Adipocyte (in vitro differentiated cells): ENCODE measurements around the gene SUSD3.
A peak's percentile ranks its signal among the peaks of the same experiment; 100 is the strongest.
"Not testable (repeated sequence)": the region's sequence is repeated elsewhere in the genome, so short reads cannot be mapped to it uniquely, and the experiment has no call there.

Source experiments
- DNase-seq: peaks from one replicate; pipeline ENCODE4 v3.0.0-alpha.2; 2015; ENCODE audit warnings: low read depth
- H3K27me3 ChIP-seq: replicated peaks from 2 replicates; pipeline ENCODE4 v1.7.0; 2013; ENCODE audit warnings: mild to moderate bottlenecking, low read length, moderate library complexity; ENCODE audit not compliant: control insufficient read depth, insufficient read depth
- H3K36me3 ChIP-seq: 2 replicates; pipeline ENCODE4 v1.7.0; 2013; ENCODE audit warnings: low read length, mild to moderate bottlenecking, moderate library complexity; ENCODE audit not compliant: control insufficient read depth, insufficient read depth, severe bottlenecking
- H3K4me1 ChIP-seq: 2 replicates; pipeline ENCODE4 v1.7.0; 2013; ENCODE audit warnings: mild to moderate bottlenecking, low read length, moderate library complexity; ENCODE audit not compliant: control insufficient read depth, insufficient read depth
- H3K4me3 ChIP-seq: 2 replicates; pipeline ENCODE4 v1.7.0; 2013; ENCODE audit warnings: mild to moderate bottlenecking, low read length, moderate library complexity
- H3K9ac ChIP-seq: 2 replicates; pipeline ENCODE4 v1.7.0; 2013; ENCODE audit warnings: mild to moderate bottlenecking, low read length, moderate library complexity
- H3K9me3 ChIP-seq: 2 replicates; pipeline ENCODE4 v1.7.0; 2013; ENCODE audit warnings: mild to moderate bottlenecking, low read length, moderate library complexity; ENCODE audit not compliant: control insufficient read depth

The SUSD3 gene

DNA sequence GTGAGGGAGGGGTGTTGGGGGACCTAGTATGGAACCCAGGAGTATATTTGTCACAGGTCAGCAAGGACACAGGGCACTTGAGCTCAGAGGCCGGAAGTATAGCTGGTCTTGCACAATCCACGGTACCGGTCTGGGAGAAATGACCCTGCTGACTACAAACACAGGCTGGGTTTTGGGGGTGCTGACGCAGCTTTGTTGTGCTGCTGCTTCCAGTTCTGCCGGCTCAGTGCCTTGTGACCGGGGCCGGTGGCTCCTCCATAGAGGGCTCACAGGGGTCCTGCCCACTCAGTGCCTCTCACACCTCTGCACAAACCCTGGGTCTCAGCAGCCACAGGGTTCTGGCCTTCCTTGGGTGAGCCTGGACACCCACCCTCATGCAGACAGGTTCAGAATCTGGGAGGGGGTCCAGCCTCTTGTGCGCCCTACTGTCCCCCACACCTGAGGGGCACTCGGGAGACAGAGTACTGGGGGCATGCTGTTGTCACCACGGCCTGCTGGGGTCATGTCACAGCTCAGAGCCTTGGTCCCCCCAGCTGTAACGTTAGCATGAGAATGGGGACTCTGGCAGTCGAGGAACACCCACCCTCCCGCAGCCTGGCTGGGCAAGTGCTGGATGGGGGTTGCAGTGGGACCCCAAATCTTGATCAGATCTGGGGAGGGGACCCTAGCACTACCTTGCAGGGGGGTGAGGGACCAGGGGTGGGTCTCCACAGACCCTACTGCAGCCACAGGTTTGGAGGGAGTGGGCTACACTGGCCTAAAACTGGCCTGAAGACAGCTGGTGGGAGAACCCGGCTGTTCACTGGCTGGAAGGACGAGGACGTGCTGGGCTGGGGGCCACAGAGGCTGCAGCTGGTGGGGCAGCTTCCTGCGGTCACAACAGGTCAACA lies 57.8 kb downstream of the SUSD3 start:
- Histone ChIP-seq H3K9ac (peak overlapping the region; percentile 61), H3K27me3 (no peaks in the 10 kb centered on the region), H3K36me3 (peaks cover 14% of the 10 kb centered on the region), H3K9me3 (no peaks in the 10 kb centered on the region), H3K4me3 (no peak overlapping the region), H3K4me1 (peaks cover 20% of the 10 kb centered on the region)
- DNase-seq: peak; percentile 39

DNA sequence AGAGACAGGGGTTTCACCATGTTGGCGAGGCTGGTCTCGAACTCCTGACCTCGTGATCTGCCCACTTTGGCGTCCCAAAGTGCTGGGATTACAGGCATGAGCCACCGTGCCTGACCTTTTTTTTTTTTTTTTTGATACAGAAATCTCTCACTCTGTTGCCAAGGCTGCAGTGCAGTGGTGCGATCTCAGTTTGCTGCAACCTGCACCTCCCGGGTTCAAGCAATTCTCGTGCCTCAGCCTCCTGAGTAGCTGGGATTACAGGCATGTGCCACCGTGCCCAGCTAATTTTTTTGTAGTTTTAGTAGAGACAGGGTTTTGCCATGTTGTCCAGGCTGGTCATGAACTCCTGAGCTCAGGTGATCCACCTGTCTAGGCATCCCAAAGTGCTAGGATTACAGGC lies 59.0 kb downstream of the SUSD3 start:
- DNase-seq, H3K9me3 ChIP-seq, H3K27me3 ChIP-seq, H3K4me3 ChIP-seq, H3K9ac ChIP-seq: not testable (repeated sequence)
- H3K4me1 ChIP-seq: peaks cover 20% of the 10 kb centered on the region
- H3K36me3 ChIP-seq: peaks cover 18% of the 10 kb centered on the region

DNA sequence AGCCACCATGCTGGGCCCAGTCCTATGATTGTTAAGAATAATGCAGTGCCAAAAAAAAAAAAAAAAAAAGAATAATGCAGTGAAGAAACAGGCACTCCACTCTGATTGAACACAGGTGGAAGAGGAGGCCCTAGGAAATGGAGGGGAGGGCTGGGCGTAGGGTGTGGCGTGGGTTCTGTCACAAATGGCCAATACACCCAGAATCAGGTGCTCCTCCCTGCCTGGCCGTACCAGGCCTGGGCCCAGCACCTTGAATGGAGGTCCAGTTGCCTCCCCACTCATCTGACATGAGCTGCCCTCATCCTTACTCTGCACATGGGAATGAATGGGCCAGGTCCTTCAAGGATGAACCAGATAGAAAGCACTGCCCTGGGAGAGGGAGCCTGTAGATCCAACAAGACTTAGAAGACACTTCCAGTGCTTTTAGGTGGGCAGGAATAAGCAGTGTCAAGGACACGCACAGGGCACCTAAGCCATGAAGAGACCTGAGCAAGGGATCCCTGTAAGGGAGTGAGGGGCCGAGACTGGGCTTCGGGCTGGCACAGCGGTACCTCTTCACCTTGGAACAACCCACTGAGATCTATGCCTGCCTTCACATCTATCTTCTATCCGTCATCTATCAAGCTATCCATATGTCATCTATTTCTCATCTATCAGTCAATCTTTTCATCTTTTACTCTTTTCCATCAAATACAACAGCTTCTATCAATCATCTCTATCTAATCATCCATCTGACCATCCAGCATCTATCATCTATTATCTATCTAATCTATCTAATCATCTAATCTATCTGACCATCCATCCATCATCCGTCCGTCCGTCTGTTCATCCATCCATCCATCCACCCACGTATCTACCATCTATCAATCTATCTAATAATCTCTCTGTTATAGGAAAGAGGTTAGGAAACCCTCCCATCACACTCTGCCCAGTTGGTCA lies 59.7 kb downstream of the SUSD3 start:
- no peak overlapping the region for H3K9ac ChIP-seq
- DNase-seq: no peak
- H3K27me3 ChIP-seq: no peaks in the 10 kb centered on the region

DNA sequence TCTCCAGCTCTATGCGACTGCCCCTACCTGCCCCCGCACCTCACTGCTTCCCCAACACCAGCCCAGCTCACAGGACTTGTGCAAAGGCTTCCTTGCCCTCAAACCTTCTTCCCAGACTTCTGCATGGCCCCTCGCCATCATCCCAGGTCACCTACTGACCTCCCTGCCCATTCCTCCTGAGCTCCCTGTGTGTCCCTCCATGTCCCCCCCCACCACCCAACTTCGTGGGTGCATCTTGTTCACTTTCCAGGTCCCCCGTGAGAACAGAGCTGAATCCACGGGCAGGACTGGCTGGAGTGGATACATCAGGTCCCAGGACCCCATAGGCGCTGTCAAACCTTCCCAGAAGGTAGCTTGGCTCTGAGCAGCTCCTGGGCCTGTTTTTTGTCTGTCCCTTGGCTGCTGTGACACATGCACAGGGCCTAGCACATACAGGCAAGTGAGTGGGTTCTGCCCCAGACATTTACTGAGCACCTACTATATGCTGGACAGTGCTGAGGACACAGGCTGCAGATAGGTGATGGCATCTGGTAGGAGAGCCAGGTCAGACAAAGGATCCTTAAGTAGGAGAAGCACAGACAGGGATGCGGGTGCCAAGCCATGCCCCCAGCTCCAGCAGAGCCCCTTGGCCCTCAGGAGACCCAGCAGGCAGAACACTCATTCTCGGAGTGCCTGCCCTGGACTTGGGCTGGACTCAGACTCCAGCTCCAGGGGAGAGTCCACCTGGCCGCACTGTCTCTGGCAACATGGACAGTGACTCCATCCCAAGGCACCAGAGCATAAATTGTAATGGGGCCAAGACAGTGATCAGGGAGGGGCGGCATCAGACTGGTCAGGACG lies 60.6 kb downstream of the SUSD3 start:
- Histone ChIP-seq H3K9ac (no peak overlapping the region), H3K9me3 (no peaks in the 10 kb centered on the region), H3K27me3 (no peaks in the 10 kb centered on the region), H3K36me3 (peaks cover 6% of the 10 kb centered on the region), H3K4me1 (peaks cover 20% of the 10 kb centered on the region), H3K4me3 (no peak overlapping the region)
- DNase-seq: no peak

More for the DNA sequence above, 59.7 kb downstream of the SUSD3 start:
- no peaks in the 10 kb centered on the region for H3K9me3 ChIP-seq
- H3K4me1 ChIP-seq: peaks cover 20% of the 10 kb centered on the region
- peaks cover 15% of the 10 kb centered on the region for H3K36me3 ChIP-seq
- H3K4me3 ChIP-seq: no peak overlapping the region

DNA sequence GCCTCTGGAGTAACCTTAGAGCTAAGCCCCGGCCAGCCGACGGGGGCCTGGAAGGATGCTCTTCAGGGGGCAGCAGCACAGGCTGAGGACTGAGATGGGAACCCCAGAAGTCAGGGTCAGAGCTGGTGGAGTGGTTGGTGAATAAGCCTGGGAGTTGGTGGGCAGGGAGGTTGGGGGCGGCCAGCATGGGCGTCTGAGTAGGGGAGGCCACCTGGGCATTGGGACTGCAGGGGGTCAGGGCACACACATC lies 61.1 kb downstream of the SUSD3 start:
- no peak overlapping the region for H3K4me3 ChIP-seq
- H3K4me1 ChIP-seq: peaks cover 20% of the 10 kb centered on the region

DNA sequence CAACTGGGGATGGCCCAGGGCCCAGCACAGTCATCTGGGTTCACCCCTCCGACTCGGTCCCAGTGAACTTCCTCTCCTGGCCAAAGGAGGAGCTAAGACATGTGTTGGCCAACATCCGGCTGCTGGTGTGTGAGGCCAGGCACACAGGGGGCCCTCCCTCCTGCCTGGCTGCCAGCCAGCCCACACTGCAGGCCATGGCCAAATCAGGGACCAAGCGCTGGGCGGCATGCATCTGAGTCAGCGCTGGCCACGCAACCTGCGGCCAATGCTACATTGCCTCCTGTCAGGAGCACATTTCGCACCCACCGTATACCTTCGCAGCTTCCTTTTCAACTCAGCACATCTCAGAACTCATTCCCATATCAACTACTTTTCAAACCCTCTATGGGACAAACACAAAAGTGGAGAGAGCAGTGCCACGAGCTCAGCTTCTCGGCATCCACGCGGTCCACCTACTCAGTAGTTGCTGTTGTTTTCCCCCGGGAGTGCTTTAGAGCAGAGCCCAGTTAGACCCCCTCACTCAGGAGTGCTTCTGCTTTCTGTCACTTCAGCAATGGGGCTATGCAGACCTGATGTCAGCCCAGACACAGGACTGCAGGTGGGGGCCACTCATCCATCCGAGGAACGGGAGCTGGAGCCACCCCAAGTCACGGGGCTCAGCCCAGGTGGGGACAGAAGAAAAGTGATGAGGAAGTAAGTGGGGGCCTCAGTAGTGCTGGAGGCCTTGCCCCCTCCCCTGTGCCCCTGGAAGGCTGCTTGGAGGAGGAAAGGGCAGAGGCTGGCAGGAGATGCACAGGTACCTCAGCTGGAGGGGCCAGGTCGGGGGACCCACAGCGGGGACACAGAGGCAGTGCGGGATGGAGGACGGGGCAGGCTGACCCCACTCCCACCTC lies 61.7 kb downstream of the SUSD3 start:
- H3K9me3 ChIP-seq: no peaks in the 10 kb centered on the region
- H3K36me3 ChIP-seq: peaks cover 6% of the 10 kb centered on the region
- H3K4me3 ChIP-seq: no peak overlapping the region
- DNase-seq: peak; percentile 24
- no peaks in the 10 kb centered on the region for H3K27me3 ChIP-seq
- peaks cover 20% of the 10 kb centered on the region for H3K4me1 ChIP-seq
- no peak overlapping the region for H3K9ac ChIP-seq

More for the DNA sequence above, 61.1 kb downstream of the SUSD3 start:
- Histone ChIP-seq H3K27me3 (no peaks in the 10 kb centered on the region), H3K9ac (no peak overlapping the region), H3K36me3 (peaks cover 6% of the 10 kb centered on the region), H3K9me3 (no peaks in the 10 kb centered on the region)
- no peak for DNase-seq

DNA sequence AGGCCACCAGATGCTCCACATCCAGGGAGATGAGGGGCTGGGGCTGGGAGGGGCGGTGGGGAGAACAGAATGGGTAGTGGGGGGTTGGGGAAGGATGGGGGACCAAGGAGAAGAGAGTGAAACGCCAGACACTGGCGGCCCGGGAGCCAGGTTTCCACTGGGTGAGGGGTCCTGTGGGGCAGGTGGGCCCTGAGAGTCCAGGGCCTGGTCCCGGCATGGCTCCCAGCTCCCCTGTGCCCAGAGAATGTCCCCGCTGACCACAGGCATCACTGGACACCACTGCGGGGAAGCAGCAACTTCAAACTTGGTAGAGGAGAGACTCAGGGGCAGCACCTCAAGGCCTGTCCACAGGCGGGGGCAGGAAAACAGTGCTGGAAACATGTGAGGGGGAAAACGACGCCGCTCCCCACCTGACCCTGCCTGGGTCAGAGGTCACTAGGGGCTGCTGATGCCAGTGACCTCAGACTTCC lies 62.4 kb downstream of the SUSD3 start:
- Histone ChIP-seq H3K9ac (no peak overlapping the region), H3K36me3 (peaks cover 6% of the 10 kb centered on the region), H3K9me3 (no peaks in the 10 kb centered on the region), H3K27me3 (no peaks in the 10 kb centered on the region), H3K4me3 (no peak overlapping the region), H3K4me1 (peaks cover 20% of the 10 kb centered on the region)
- no peak for DNase-seq

DNA sequence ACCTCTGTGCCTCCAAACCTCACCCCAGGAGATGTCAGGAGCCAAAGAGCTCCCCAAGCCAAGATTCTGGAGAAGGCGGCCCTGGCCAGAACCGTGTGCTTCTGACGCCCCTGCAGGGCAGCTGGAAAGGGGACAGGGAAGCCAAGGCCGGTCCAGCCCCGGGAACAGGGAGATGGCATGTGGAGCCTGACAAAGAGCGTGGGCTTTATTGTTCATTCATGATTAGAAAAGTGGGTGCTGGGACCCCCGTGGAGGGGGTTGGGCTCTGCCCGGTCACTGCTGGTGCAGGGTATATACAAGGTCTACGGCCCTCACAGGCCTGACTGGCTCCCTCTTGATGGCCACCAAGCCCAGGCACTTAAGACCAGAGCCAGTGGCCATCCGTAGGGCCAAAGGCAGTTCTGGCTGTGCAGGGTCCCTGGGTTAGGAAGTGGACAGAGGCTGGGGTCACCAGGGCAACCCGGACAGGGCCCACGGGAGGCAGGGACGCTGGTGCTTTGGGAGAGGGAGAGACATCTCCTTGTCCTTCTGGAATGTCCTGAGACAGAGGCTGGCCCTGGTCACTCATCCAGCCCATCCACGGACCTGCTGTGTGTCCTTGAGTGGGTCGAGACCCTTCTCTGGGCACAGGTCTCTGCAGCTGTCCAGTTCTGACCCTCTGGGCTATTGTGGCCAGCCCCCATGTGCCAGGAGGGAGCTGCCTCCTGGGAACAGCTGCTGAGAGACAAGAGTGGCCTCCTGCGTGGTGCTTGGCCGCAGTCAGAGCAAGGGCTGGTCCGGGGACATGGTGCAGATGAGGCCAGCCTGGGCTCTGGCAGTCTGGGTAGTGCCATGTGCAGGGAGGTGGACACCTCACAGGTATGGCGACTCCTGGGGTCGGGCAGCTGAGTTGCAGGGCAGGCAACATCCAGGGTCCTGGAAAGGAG lies 63.1 kb downstream of the SUSD3 start:
- H3K9ac ChIP-seq: no peak overlapping the region
- DNase-seq: no peak
- H3K4me3 ChIP-seq: no peak overlapping the region
- no peaks in the 10 kb centered on the region for H3K27me3 ChIP-seq
- H3K9me3 ChIP-seq: no peaks in the 10 kb centered on the region
- H3K36me3 ChIP-seq: peaks cover 6% of the 10 kb centered on the region
- peaks cover 14% of the 10 kb centered on the region for H3K4me1 ChIP-seq

DNA sequence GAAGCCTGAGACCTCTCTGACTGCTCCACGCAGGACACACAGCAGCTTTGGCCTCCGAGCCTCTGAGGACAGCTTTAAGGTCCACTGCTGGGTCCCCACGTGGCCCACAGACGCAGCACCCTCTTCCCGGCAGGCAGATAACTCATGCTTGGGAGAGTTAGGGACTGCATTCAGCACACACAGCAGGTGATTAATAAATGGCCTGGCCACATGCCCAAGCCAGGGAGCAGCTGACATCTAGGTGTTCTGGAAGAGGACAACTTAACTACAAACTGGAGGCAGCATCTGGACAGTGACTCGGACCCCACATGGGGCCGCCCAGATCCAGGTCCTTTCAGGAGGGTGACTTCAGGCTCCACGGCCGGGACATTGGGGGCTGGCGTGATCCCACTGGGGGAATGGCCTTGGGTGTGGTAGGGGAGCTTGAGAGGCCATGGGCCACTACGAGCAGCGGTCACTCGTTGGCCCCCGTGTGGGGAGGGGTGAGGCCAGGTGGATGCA lies 64.3 kb downstream of the SUSD3 start:
- Histone ChIP-seq H3K4me3 (no peak overlapping the region), H3K4me1 (peaks cover 14% of the 10 kb centered on the region), H3K36me3 (peaks cover 6% of the 10 kb centered on the region), H3K27me3 (no peaks in the 10 kb centered on the region), H3K9ac (no peak overlapping the region), H3K9me3 (no peaks in the 10 kb centered on the region)
- DNase-seq: no peak
